Epithelial cell of umbilical artery (primary cell): ENCODE data around the gene PGAM4. TPM values are rescaled to one million over a fixed set of nuclear protein-coding genes. Genes with fewer than 3 reads are reported as not detected.

Experiments used
- total RNA-seq: library from RNA; depleted of rRNA; stranded (reverse); fragments of >200 nt; gene quantifications from 2 replicates; pipeline ENCODE4 v1.2.3, GENCODE V29; 2014

The PGAM4 gene
- total RNA-seq = not detected in 2 replicates

GRCh38 chrX:77969538-77969937 is at the start of gene PGAM4:
Gene PGAM4 (minus strand): TSS chrX:77969638. CDS start chrX:77969638, 0 bp downstream.

Other genes with a start within 250 kb of the PGAM4 start
- gene ATRX, start 183.4 kb downstream of the PGAM4 start, total RNA-seq = 83.8 and 88.8 TPM in 2 replicates
- gene MAGT1, start 74.2 kb downstream of the PGAM4 start, total RNA-seq = 105 and 119 TPM in 2 replicates
- gene COX7B, start 70.2 kb downstream of the PGAM4 start, total RNA-seq = 372 and 611 TPM in 2 replicates
- gene ATP7A, start 58.9 kb downstream of the PGAM4 start, total RNA-seq = 13.3 and 13.5 TPM in 2 replicates
- gene PGK1, start 134.6 kb upstream of the PGAM4 start, total RNA-seq = 321 and 382 TPM in 2 replicates
- gene TAF9B, start 170.0 kb upstream of the PGAM4 start, total RNA-seq = 19.5 and 21.3 TPM in 2 replicates